LHCN-M2 (cell line): ENCODE data around the gene EXOC6B. TPM values are rescaled to one million over a fixed set of nuclear protein-coding genes. Genes with fewer than 3 reads are reported as not detected.

ENCODE experiments used
- DNase-seq: peaks from one replicate; pipeline ENCODE4 v3.0.0-alpha.2; 2012; ENCODE audit warnings: low read depth
- total RNA-seq: library from RNA; depleted of rRNA; stranded (reverse); fragments of >200 nt; gene quantifications from 2 replicates; pipeline ENCODE4 v1.2.3, GENCODE V29; 2014

EXOC6B gene
- total RNA-seq, 1 experiment from 2014 or later, result 16.7 TPM

DNA sequence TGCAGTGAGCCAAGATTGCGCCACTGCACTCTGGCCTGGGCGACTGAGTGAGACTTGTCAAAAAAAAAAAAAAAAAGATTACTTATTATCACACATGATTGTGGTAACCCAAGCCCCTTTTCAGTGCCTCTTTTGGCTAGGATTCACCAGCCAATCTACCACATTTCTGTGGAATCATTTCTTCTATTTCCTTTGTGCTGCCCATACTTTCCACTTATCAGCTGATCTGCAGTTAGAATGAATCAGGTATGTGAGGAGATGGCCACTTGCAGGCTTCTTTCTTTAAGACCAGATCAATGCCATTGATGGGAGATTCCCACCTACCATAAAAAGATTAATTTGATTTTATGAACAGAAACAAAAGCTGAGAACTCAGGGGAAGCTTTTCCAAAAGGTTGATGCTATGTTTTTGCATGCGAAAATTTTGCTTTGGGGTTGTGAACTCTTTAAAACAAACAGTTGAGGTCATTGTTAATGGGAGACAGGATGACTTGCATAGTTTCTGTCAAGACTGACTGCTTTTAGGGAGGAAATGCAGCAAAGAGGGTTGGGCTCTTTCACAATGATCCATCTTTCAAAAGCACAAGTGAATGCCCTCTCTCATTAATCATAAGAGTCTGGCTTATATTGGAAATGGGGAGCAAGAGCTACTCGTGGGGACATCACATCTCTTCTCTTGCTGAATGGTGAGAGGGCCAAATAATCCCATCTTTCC, 611.2 kb downstream of the EXOC6B start:
- DNase-seq, result peak; percentile 32

DNA sequence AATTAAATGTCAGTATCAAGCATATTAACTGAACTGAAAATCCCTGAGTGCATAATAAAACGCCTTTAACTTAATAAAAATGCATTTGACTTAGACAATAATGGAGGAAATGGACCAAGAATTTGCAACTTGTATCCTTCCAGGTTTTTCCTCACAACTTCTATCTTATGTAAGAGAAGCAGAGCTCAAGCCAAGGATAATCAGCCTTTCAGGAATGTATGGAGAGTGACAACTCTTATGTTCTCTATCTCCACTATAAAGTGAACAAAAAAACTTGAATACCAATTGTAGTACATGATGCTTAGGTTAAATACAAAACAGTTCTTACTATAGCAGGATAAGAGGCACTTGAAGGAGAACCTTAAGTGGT, 613.4 kb downstream of the EXOC6B start:
- no peak for DNase-seq

GRCh38 chr2:72211777-72212485, 613.9 kb downstream of the EXOC6B start:
- peak; percentile 41 for DNase-seq

GRCh38 chr2:72211350-72211749, 614.5 kb downstream of the EXOC6B start:
- peak; percentile 20 for DNase-seq

- no peak for DNase-seq
Measured at GRCh38 chr2:72210470-72210869, 615.4 kb downstream of the EXOC6B start.

DNA sequence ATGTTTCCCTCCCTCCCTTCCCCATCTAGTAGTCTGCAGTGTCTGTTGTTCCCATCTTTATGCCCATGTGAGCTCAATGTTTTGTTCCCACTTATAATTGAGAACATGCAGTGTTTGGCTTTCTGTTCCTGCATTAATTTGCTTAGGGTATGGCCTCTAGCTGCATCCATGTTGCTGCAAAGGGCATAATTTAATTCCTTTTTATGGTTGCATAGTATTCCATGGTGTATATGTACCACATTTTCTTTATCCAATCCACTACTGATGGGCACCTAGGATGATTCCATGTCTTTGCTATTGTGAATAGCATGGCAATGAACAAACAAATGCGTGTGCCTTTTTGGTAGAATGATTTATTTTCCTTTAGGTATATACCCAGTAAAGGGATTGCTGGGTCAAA, 617.6 kb downstream of the EXOC6B start:
- no peak for DNase-seq

DNA sequence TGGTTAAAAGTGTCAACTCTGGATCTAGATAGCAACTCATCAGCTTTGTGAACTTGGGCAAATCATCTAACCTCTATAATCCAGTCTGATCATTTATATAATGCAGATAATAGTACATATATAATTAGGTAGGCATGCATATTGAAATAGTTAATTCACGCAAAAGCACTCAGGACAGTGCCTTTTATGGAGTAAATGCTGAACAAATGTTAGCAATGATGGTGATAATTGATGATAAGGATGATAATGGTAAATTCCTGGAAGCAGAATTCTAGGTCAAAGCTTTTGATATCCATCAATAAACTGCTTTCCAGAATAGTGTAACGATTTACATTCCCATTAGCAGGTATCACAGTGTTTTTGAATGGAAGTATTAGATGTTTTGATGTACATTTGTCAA, 618.5 kb downstream of the EXOC6B start:
- no peak for DNase-seq

GRCh38 chr2:72205504-72205881, 620.3 kb downstream of the EXOC6B start:
- no peak for DNase-seq

- DNase-seq, result peak; percentile 27
Measured at GRCh38 chr2:72204786-72205503, 620.9 kb downstream of the EXOC6B start.

GRCh38 chr2:72204156-72204785, 621.6 kb downstream of the EXOC6B start:
- no peak for DNase-seq

- DNase-seq, result peak; percentile 58
Measured at GRCh38 chr2:72198532-72199241, 627.1 kb downstream of the EXOC6B start.

- no peak for DNase-seq
Measured at GRCh38 chr2:72193723-72194122, 632.1 kb downstream of the EXOC6B start.

DNA sequence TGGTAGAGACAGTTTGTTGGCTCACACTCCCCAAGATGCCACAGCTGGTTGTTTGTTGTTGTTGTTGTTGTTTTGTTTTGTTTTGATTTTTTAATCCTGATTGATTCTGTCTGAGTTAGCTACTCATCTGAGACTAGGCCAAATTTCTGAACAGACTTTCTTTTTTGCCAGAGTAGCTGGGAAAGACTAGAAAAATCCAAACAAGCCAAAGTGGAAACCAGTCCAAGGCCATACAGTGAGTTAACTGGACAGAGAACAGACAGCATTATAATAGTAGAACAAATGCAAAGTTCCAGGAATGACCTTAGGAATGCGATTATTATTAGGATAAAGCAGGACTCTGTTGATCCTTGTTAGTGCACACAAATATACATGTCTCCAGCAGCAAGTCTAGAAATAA, 634.4 kb downstream of the EXOC6B start:
- no peak for DNase-seq

DNA sequence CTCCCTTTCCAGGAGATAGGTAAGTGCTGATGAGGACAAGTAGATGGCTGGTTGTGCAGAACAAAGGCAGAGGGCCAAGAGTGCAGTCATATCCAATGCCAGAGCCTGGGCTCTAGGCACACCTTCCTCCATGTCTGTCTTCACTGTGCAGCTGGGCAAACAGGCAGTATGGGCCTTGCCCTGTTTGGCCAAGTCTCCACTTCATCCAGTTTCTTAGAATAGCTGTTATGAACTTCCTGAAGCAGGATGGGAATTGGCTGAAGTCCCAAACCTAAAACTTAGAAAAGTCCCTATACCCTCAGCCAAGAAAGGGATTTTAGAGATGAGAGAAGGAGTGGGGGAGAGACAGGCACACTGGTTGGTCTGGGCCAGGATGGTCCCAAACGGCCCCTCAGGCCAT, 640.6 kb downstream of the EXOC6B start:
- DNase-seq, result no peak

GRCh38 chr2:72183466-72183865, 642.4 kb downstream of the EXOC6B start:
- DNase-seq, result no peak

- DNase-seq, result no peak
Measured at GRCh38 chr2:72183016-72183415, 642.8 kb downstream of the EXOC6B start.

GRCh38 chr2:72182547-72182946, 643.3 kb downstream of the EXOC6B start:
- no peak for DNase-seq

GRCh38 chr2:72181616-72182015, 644.2 kb downstream of the EXOC6B start:
- DNase-seq, result no peak

GRCh38 chr2:72180351-72180750, 645.5 kb downstream of the EXOC6B start:
- DNase-seq, result no peak

- DNase-seq, result no peak
Measured at GRCh38 chr2:72178551-72178950, 647.3 kb downstream of the EXOC6B start.

DNA sequence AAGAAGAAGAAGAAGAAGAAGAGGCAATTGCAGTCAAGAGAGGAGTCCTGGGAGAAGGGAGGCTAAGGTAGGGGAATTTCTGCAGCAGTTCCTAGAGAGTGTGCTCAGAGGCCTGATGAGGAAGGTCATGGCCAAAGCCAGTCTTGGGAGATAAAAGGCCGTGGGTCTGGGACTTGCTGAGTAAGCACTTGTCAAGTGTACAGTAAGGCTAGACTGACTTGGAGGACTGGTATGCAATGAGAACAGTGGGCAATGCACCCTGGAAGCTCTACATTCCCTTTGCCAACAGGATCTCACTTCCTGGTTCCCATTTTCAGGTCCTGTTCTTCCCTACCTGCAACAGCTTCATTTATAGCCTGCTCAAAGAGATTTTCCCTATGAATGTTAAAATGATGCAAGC, 649.6 kb downstream of the EXOC6B start:
- no peak for DNase-seq

- DNase-seq, result no peak
Measured at GRCh38 chr2:72175636-72176035, 650.2 kb downstream of the EXOC6B start.
